ENCODE results near the gene LGALS7. TPM values are rescaled to one million over a fixed set of nuclear protein-coding genes. Genes with fewer than 3 reads are reported as not detected.

Gene LGALS7
- total RNA-seq, 1 donor from 2014 or later: not detected

Other genes with a start within 250 kb of the LGALS7 start
- 1.5 TPM for gene MAP4K1, start 155.6 kb downstream of the LGALS7 start, total RNA-seq
- 483 TPM for gene EIF3K, start 154.3 kb downstream of the LGALS7 start, total RNA-seq
- gene ACTN4, start 125.9 kb downstream of the LGALS7 start, total RNA-seq: 190 TPM
- 1.7 TPM for gene CAPN12, start 29.0 kb downstream of the LGALS7 start, total RNA-seq
- not detected for gene LGALS7B, start 15.7 kb upstream of the LGALS7 start, total RNA-seq
- 0.54 TPM for gene LGALS4, start 39.4 kb upstream of the LGALS7 start, total RNA-seq
- gene ECH1, start 58.3 kb upstream of the LGALS7 start, total RNA-seq: 377 TPM
- 136 TPM for gene HNRNPL, start 76.5 kb upstream of the LGALS7 start, total RNA-seq
- gene RINL, start 104.8 kb upstream of the LGALS7 start, total RNA-seq: 2.0 TPM
- gene SIRT2, start 126.1 kb upstream of the LGALS7 start, total RNA-seq: 49.6 TPM
- 22.0 TPM for gene NFKBIB, start 126.5 kb upstream of the LGALS7 start, total RNA-seq
- not detected for gene CCER2, start 138.7 kb upstream of the LGALS7 start, total RNA-seq
- 12.6 TPM for gene SARS2, start 157.2 kb upstream of the LGALS7 start, total RNA-seq
- gene MRPS12, start 157.4 kb upstream of the LGALS7 start, total RNA-seq: 40.4 TPM
- gene FBXO17, start 202.2 kb upstream of the LGALS7 start, total RNA-seq: 3.3 TPM

Data from cardiac septum (tissue), 1 donor.